Stimulated activated CD4-positive, alpha-beta T cell treated with anti-CD3 and anti-CD28 coated beads, Interleukin-12 subunit alpha, Interleukin-12 subunit beta, amount 100 ng/mL, for 4 hours (primary cell): ENCODE data around the gene KRT71.

Source experiments
- DNase-seq: peaks from one replicate; pipeline ENCODE4 v3.0.0-alpha.2; 2020

KRT71 gene

GRCh38 chr12:52535574-52535973, 17.4 kb downstream of the KRT71 start:
- no peak for DNase-seq

GRCh38 chr12:52534482-52534881, 18.5 kb downstream of the KRT71 start:
- DNase-seq, result no peak

- no peak for DNase-seq
These were observed 19.1 kb downstream of the KRT71 start for GRCh38 chr12:52533686-52534470.

GRCh38 chr12:52532636-52533035, 20.3 kb downstream of the KRT71 start:
- no peak for DNase-seq

GRCh38 chr12:52531566-52532300, 21.2 kb downstream of the KRT71 start:
- no peak for DNase-seq

GRCh38 chr12:52530905-52531304, 22.0 kb downstream of the KRT71 start:
- no peak for DNase-seq

GRCh38 chr12:52530366-52530765, 22.6 kb downstream of the KRT71 start:
- DNase-seq, result no peak

- no peak for DNase-seq
These were observed 23.1 kb downstream of the KRT71 start for GRCh38 chr12:52529846-52530245.

- no peak for DNase-seq
These were observed 23.5 kb downstream of the KRT71 start for GRCh38 chr12:52529417-52529816.

GRCh38 chr12:52528641-52529143, 24.3 kb downstream of the KRT71 start:
- DNase-seq, result no peak

- DNase-seq, result no peak
These were observed 25.7 kb downstream of the KRT71 start for GRCh38 chr12:52527121-52527800.

- DNase-seq, result no peak
These were observed 26.4 kb downstream of the KRT71 start for GRCh38 chr12:52526511-52526951.

GRCh38 chr12:52525661-52526499, 27.1 kb downstream of the KRT71 start:
- no peak for DNase-seq

GRCh38 chr12:52524898-52525591, 27.9 kb downstream of the KRT71 start:
- DNase-seq, result no peak

- DNase-seq, result no peak
These were observed 28.6 kb downstream of the KRT71 start for GRCh38 chr12:52524241-52524897.

- DNase-seq, result no peak
These were observed 29.1 kb downstream of the KRT71 start for GRCh38 chr12:52523824-52524223.

GRCh38 chr12:52522346-52523011, 30.5 kb downstream of the KRT71 start:
- DNase-seq, result no peak

GRCh38 chr12:52521568-52522266, 31.2 kb downstream of the KRT71 start:
- DNase-seq, result no peak

GRCh38 chr12:52521175-52521567, 31.8 kb downstream of the KRT71 start:
- DNase-seq, result no peak
